Activated gamma-delta T cell treated with anti-CD3 and anti-CD28 coated beads, Interleukin-2, amount 50 U/mL, for 16 hours (primary cell): ENCODE results near the gene RPTOR.

ENCODE experiments used
- DNase-seq: peaks from one replicate; pipeline ENCODE4 v3.0.0-alpha.2; 2020; ENCODE audit warnings: low read depth

Gene RPTOR

DNA sequence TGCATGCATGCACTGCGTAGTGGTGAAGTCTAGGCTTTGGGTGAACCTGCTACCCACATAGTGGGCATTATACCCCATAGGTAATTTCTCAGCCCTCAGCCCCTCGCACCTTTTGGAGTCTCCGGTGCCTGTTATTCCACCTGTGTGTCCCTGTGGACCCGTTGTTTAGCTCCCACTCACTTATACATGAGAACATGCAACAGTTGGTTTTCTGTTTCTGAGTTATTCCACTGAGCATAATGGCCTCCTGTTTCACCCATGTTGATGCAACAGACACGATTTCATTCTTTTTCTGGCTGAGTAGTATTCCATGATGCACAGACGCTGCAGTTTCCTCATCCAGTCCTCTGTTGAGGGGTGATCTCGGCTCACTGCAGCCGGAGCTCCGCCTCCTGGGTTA, 305.5 kb downstream of the RPTOR start:
- DNase-seq: no peak

DNA sequence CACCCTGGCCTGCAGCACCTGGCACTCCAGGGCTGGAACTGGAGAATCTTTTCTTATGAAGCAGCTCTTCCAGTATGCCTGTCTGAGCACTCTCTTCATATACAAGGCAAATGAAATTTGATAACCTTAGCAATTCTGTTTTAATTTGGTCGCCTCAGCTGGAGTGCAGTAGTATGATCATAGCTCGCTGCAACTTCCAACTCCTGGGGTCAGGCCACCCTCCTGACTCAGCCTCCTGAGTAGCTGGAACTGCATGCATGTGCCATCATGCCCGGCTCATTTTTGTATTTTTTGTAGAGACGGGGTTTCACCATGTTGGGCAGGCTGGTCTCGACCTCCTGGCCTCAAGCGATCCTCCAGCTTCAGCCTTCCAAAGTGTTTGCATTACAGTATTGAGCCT, 306.2 kb downstream of the RPTOR start:
- DNase-seq: no peak

DNA sequence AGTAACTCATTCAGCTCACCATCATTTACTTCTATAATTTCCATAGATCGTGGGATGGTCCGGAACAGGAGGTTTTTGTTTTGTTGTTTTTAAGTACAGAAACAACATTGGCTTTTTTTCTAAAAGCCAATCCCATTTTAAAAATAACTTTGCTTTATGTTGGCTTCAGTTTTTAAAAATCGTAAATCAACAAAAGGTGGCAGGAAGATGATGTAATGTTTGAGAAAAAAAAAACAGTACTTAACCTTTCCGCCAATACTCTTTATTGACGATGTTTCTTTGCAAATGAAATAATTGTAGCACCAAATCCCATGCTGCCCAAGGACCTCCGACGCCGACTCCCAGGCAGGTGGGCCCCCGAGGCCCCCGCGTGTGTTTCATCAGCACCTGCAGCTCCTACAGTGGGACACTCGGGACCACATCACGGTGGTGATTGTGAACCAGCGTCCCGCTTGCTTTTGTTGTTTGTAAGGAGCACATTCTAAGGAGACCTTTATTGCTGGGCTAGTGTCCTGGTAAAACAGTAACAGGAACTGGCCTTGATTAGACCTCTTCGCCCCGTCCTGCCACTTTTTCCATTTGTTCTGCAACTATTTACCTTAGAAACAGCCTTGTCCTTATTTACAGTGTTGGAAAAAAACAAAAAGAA, 306.8 kb downstream of the RPTOR start:
- DNase-seq: no peak

DNA sequence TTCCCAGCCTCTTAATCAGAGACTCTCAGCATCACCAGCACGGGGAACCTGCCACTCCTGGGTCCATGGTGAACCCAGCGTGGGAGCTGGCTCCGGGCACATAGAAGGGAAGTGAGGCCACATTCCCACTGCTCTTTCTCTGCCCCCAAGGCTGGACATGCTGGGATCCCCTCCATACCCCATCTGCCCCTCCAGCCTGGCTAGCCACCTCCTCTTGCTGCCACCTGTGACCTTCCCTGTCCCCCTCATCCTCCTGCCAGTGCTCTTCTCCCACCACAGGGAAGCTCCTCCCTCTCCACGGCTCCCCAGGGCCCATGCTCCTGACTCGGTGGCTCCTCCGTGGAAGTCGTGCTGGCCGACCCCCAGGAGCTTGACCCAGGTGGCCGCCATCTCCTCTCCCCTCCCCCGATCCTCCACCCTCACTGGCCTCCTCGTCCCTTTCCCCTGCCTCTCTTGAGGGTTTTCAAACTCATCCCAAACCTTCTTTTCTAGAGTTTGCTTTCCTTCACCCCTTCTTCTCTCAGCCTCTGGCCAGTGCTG, 307.9 kb downstream of the RPTOR start:
- no peak for DNase-seq

DNA sequence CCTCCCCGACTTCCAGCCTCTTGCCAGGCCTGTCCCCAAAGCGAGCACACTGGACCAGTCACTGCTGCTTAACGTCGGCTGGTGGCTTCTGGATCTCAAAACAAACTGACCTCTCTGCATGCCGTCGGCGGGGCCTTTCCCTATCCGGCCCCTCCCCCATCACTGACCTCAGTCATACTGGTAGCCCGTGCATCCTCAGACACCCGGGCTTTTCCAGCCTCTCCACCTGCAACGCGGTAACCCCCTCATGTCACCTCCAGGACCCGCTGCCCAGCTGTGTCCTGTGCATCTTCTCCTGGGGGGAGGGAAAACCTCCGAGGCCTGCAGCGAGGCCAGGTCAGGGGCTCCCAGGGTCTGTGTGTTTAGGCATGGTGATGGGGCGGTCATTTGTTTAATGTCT, 308.4 kb downstream of the RPTOR start:
- DNase-seq: no peak

DNA sequence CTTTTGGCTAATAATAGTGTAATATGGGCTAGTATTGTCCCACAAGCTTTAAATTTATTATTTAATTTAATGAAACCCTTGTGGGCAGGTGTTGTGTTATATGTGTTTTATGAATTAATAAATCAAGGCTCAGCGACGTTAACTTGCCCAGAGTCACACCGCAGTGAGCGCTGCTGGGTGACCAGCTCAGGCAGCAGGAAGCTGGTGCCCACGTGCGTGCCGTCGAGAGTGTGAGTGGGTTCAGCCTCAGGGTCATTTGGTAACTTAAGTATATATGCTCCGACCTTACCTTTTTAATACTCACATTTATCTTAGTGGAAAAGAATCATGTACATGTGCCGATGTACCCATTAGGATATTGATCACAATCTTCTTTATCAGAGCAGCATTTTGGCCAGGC, 309.6 kb downstream of the RPTOR start:
- no peak for DNase-seq

DNA sequence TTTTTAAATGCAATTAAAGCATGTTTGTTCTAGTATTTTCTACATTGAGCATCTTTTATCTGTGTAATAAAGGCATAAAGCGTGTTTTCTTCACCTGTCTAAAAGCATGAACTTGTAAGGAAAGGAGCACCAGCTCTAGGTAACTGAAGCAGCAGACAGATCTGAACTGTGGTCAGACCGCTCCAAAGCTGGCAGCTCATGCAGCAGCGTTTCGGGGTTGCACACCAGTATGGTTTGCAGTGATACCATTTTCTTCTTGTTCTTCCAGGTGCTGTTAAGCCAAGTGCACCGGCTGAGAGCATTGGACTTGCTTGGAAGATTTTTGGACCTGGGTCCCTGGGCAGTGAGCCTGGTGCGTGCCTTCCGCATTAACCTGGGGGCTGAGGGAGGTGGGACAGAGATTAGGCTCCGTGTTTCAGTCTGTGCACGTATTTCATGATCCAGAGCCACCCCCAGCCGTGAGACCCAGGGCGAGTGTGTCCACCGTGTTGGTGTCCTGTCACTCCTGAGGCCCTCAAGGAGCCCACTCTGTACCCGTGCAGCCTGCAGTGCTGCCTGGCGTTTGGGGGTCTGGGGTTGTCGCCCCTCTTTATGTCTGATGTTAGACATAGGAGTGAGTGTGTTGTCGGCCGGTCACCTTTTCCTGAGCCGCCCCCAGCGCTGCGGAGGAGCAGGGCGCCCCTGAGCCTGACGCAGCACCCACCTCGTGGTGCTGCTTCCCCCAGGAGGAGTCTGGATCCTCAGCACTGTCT, 310.7 kb downstream of the RPTOR start:
- no peak for DNase-seq

DNA sequence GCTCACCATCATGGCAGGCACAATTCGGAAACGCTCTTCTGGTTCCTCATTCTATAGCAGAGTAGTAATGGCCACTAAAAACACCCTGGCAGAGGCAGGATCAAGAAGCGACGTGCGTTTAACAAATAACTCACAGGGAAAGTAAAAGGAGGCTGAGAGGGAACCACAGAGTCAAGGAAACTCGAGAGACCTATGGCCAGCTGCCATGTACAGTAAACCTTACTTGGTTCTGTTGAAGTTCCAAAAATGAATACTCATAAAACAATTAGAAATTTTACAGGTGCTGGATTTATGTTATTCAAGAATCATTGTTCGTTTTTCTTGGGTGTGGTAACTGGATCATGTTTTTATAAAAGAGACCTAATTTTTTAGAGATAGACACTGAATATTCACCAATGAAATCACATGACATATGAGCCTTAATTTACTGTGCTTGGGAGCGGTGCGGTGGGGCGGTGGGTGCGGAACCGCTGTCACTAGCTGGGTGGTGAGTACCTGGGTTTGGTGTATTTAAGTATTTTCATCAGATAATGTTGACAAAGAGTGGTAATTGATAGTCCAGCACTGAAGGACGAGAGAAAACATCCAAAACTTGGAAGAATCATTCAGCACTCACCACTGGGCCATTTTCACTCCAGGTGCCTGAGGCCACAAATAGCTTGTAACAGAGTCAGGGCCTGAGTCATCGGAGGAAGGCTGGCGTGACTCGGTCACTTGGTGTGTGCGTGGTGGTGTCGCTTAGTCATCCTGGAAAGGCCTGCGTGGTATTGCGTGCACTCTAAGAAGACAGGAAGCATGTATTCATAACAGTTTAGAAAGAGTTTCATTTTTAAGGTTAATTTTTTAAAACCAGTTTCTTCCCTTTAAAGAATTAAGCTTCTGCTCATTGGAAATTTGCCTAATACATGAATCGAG, 311.6 kb downstream of the RPTOR start:
- peak; percentile 70 for DNase-seq

DNA sequence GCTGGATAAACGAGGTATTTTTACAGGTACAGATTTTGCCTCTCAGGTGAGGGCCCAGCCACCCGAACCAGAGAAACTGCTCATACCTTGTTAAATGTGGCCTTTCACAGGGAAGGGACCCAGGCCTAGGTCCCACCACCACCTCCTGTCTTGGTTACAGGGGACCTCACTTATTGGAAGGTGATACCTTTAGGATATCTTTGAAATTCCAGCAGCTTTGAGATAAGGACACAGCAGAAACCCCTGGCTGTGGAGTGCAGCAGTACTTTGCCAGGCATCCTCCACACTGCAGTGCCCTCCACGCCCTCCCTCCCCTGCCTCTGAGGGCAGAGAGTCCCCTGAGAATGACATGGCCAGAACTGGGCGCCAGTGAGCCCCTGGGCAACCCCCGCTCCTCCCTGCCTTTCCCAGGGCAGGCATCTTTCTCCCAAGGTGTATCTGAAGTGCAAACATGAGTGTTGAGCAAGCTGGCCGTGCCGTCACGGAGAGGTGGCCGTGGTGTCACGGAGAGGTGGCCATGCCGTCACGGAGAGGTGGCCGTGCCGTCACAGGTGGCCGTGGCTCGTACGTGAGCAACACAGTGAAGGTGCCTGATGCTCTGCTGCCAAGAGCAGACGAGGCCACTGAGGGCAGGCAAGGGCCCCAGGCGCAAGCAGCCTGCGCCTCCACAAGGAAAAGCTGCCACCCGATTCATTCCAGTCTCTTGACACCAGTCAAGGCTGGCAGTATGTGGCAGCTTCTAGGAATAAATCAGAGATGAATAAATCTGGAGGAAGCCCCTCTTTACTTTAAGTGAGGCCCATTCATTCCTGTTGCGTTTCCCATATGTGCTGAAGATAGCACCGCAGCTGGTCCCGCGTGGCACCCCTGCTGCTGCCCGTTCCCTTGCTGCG, 312.5 kb downstream of the RPTOR start:
- DNase-seq: no peak

DNA sequence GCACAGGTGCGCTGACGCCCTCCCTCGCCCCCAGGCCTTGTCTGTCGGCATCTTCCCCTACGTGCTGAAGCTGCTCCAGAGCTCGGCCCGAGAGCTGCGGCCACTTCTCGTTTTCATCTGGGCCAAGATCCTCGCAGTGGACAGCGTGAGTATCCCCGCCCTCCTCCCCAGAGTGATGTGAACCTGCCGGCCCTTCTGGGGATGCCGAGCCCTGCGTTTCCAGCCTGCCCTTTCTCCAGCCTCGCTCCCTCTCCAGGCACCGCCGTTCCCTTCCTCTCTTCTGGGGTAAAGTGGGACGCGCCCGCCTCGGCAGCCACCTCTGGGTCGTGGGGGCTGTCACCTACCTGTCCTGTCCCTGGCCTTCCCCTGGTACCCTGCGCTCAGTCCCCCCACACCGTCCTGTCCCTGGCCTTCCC, 313.1 kb downstream of the RPTOR start:
- no peak for DNase-seq

DNA sequence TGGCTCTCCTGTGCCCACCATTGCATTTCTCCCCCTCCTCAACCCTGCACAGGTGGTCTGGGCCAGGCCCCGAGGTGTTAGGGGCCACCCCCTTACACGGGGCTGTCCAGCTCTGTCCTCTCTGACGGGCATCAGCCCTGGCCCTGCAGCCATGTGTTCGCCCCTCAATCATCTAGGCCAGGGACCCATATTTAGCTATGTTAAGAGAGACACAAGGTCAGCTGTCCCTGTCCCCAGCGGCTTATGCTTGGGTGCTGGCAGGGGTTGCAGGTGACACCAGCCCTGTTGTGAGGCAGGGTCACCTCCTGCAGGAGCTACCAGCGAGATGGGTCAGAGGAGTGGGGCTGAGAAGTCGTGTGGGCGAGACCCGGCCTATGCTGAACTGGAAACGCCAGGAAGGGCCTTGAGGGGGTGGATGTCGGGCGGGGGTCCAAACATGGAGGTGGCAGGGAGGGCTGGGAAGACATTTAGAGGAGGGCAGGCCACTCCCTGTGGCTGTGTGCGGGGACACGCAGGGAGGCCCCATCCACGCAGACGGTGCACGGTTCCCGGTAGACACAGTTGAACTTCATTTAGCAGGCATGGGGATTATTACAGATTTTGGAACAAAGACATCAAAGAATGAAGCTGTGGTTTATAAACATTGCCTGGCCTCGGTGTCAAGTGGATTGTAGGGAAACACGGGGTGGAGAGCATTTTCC, 313.8 kb downstream of the RPTOR start:
- no peak for DNase-seq

DNA sequence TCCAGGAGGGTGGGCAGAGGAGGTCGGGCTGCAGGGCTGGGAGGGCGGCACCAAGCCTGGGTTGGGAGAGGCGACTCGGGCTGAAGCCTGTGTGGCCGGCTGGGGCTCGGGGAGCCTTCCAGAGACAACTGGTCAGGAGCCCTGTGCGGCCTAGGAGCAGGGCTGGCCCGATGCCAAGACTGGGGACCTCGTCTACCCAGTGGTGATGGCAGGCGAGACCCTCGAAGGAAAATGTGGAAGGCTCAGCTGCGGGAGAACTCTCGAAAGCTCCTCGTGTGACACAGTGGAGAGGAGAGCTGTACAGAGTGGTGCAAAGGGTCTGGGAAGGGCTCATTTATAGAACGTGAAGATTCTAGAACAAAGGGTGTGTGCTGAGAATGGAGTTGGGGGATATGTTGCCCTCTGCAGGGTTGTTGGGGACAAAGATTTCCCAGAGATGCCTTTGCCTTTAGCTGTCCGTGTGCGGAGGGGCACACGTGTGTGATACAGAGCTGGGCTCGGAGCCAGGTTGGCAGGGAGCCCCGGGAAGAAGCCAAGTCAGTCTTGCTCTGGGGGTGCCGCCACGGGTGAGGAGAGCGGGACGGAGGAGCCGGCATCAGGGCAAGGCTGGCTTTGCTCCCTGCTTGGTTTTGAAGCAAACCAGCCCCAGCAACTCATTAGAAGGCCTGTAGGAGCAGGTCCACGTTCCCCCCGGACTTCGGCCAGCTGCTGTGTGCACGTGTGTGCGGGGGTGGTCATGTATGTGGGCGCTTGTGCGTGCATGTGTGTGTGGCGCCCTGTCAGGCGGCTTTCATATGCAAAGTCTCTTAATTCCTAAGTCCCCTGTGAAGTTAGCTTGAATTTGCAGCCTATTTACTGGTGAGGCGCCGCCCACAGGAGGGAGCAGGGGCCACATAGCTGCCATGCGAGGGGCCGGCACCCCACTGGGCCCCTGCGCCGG, 314.6 kb downstream of the RPTOR start:
- DNase-seq: no peak

DNA sequence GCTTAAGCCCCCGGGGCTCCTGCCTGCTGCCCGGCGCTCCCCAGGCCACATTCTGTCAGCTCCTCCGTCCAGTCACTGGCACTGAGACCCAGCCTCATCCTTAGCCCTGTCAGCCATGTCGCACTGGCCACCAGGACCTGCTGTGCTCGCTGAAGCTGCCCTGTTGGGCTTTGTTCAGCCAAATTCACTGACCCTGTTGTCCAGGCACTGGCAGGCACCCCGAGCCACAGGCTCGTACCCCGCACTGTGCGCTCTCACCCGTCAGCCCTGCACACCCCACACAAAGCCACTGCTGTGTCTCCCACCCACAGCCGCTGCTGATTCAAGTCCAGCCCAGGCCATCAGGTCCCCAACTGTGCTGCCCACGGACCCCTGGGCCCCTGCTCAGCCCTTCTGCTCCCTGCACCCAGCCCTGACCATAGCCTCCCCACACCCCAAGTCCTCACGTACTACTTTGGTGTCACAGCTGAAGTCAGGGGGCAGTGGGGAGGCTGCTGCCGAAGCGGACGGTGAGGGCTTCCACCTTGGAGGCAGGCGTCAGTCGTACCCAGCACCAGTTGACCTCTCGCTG, 315.5 kb downstream of the RPTOR start:
- no peak for DNase-seq

DNA sequence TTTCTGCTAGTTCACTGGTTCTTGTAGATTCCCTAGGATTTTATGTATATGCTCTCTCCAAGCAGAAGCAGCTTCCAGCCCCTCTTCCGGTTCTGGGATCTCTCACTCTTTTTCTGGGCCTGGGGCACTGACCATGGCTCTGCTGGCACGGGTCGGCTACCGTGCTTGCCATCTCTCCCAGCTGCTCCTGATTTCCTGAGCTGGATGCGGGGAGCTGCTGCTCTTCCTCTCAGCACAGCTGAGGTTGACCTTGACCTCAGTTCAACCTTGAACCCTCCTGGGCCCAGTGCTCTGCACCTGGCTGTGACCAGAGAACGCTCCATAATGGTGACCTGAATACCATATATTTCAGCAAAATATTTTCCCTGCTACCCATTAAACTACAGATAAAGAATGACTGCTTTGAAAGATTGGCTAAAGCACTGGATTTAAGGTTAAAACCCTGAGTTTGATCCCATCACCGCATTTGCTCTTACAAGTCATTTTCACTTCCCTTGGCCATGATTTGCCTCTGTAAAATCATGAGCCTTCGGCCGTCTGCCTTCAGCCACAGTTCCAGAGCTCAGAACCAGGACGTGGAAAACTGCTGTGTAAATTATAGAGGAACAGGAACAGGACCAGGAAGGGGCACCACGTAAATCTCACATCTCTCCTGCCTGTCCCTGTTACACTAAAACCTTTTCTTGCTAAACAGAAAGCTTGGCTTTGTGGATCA, 316.2 kb downstream of the RPTOR start:
- DNase-seq: no peak

DNA sequence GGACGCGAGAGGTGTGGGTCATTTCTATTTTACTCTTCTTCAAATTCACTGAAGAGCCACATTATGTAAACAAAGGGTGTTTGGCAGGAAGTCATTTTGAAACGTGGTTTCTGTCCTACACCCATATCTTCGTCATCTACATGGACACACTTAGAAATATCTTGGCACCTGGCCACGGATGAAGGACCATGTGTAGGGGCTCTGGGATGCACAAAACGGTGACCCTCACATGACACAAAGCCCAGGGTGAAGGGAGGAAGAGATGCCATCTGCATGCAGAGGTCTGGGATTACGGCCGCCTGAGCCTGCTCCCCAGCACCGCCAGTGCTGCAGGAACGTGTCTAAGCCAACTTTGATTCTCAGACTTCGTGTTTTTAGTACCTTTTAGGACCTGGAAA, 316.8 kb downstream of the RPTOR start:
- DNase-seq: no peak

DNA sequence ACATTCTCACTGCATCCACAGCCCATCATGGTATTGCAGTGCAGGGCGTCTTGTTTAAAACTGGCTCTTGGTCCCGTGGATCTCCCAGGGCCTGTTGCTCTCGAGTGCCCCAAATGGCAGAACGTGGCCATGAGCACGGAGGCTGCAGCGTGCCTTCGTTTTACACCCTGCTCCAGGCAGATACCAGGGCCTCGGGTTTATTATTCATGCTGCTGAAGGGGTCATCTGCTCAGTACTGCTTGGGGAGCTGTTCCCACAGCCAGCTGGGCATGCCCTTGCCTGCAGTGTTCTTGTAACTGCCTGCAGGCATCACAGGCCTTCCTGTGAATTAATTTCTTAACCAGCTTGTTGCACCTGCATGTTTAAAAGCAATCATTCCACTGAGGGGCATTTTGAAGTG, 317.3 kb downstream of the RPTOR start:
- DNase-seq: no peak

DNA sequence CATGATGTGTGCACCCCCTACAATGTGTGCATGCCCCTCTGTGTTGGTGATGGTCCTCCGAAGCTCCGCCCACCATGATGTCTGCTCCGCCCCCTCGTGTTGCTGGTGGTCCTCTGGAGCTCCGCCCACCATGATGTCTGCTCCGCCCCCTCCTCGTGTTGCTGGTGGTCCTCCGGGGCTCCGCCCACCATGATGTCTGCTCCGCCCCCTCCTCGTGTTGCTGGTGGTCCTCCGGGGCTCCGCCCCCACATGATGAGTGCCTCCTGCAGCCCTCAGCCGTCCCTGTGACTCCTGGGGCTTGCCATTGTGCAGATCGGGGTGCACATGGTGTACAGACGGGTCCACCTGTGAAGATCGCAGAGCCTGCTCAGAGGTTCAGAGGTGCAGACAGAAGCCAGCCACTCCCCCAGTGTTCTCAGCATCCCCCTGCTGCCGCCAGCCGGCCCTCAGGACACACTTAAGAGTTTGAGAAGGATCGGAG, 317.9 kb downstream of the RPTOR start:
- DNase-seq: no peak

DNA sequence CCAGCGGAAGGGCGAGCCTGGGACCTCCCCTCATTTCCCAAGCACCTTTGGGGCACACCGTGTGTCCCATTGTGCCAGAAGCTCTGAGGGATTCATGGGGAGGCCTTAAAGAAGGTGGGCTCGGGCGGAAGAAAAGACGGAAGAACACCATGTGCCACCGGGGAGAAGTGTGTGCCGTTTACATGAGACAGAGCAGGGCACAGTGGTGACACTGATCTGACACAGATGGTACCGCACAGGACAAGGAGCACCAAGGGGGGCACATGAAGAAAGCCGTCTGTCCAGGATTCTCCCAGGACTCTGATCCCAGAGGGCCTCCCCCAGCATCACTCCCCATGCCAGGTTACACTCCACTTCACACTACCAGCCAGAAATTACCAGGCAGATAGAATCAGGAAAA, 318.3 kb downstream of the RPTOR start:
- DNase-seq: no peak

DNA sequence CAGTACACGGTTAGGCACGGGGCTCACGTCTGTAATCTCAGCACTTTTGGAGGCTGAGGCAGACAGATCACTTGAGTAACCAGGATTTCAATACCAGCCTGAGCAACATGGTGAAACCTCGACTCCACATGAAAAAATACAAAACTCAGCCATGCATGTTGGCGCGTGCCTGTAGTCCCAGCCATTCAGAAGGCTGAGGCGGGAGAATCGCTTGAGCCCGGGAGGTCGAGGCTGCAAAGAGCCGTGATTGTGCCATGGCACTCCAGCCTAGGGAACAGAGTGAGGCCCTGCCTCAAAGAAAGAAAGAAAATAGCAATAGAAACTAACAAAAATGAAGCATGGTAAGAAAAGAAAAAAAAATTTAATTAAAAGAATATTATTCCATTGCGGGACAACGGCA, 319.0 kb downstream of the RPTOR start:
- DNase-seq: no peak
